Measurements from ENCODE around the gene ADI1.

ADI1 gene

GRCh38 chr2:3479430-3480320 lies 39.7 kb downstream of the ADI1 start:
- Histone ChIP-seq H3K9me3 (ENCODE audit: insufficient read depth, low read length) (no peaks in the 10 kb centered on the region), H3K27me3 (ENCODE audit: insufficient read depth, insufficient read length) (no peaks in the 10 kb centered on the region), H3K9ac (ENCODE audit: insufficient read length, low read depth) (no peak overlapping the region), H3K4me3 (ENCODE audit: insufficient read length, low read depth) (no peak overlapping the region), H3K4me1 (ENCODE audit: insufficient read depth, insufficient read length) (peaks cover 10% of the 10 kb centered on the region), H3K36me3 (ENCODE audit: insufficient read depth, insufficient read length, low read length) (peaks cover 33% of the 10 kb centered on the region)
- TF ChIP-seq YY1 (IDR thresholded peaks at IDR 0.05; ENCODE audit: insufficient read depth, insufficient read length), result no peak
- TF ChIP-seq SUZ12 (IDR thresholded peaks at IDR 0.05; ENCODE audit: extremely low read depth, insufficient read depth, insufficient read length), result no peak
- TF ChIP-seq ZNF274 (IDR thresholded peaks at IDR 0.05; ENCODE audit: low read depth, low read length), result no peak
- DNase-seq (ENCODE audit: low read depth, low spot score), result no peak

DNA sequence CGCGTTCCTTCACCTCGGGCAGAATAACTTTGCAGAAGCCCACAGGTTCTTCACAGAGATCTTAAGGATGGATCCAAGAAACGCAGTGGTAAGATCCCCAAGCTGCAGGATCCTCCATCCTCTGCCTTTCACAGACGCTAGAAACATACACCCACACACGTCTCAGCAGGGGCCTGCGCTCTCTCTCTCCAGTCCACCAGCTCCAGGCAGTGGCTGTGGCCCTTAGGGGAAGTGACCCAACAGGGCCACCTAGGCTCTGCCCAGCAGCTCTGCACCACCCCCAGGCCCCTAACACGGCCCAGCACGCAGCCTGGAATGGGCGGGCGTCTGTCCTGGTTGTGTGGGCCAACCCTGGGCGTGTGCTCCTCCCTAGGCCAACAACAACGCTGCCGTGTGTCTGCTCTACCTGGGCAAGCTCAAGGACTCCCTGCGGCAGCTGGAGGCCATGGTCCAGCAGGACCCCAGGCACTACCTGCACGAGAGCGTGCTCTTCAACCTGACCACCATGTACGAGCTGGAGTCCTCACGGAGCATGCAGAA lies 40.4 kb downstream of the ADI1 start:
- H3K9ac ChIP-seq (ENCODE audit: insufficient read length, low read depth), result no peak overlapping the region
- no peak for DNase-seq (ENCODE audit: low read depth, low spot score)
- H3K9me3 ChIP-seq (ENCODE audit: insufficient read depth, low read length), result no peaks in the 10 kb centered on the region
- H3K4me3 ChIP-seq (ENCODE audit: insufficient read length, low read depth), result no peak overlapping the region
- peaks cover 10% of the 10 kb centered on the region for H3K4me1 ChIP-seq (ENCODE audit: insufficient read depth, insufficient read length)
- peaks cover 33% of the 10 kb centered on the region for H3K36me3 ChIP-seq (ENCODE audit: insufficient read depth, insufficient read length, low read length)
- H3K27me3 ChIP-seq (ENCODE audit: insufficient read depth, insufficient read length), result no peaks in the 10 kb centered on the region
- TF ChIP-seq ZNF274 (IDR thresholded peaks at IDR 0.05; ENCODE audit: low read depth, low read length), result no peak
- no peak for TF ChIP-seq YY1 (IDR thresholded peaks at IDR 0.05; ENCODE audit: insufficient read depth, insufficient read length)
- no peak for TF ChIP-seq SUZ12 (IDR thresholded peaks at IDR 0.05; ENCODE audit: extremely low read depth, insufficient read depth, insufficient read length)

- no peak overlapping the region for H3K4me3 ChIP-seq (ENCODE audit: insufficient read length, low read depth)
- peaks cover 43% of the 10 kb centered on the region for H3K36me3 ChIP-seq (ENCODE audit: insufficient read depth, insufficient read length, low read length)
- no peak overlapping the region for H3K9ac ChIP-seq (ENCODE audit: insufficient read length, low read depth)
- H3K9me3 ChIP-seq (ENCODE audit: insufficient read depth, low read length), result no peaks in the 10 kb centered on the region
- no peak for DNase-seq (ENCODE audit: low read depth, low spot score)
- H3K27me3 ChIP-seq (ENCODE audit: insufficient read depth, insufficient read length), result no peaks in the 10 kb centered on the region
- H3K4me1 ChIP-seq (ENCODE audit: insufficient read depth, insufficient read length), result peaks cover 13% of the 10 kb centered on the region
- no peak for TF ChIP-seq YY1 (IDR thresholded peaks at IDR 0.05; ENCODE audit: insufficient read depth, insufficient read length)
- TF ChIP-seq ZNF274 (IDR thresholded peaks at IDR 0.05; ENCODE audit: low read depth, low read length), result no peak
- TF ChIP-seq SUZ12 (IDR thresholded peaks at IDR 0.05; ENCODE audit: extremely low read depth, insufficient read depth, insufficient read length), result no peak
Observed at GRCh38 chr2:3476985-3477327, 42.4 kb downstream of the ADI1 start.

- Histone ChIP-seq H3K36me3 (ENCODE audit: insufficient read depth, insufficient read length, low read length) (peaks cover 42% of the 10 kb centered on the region), H3K9ac (ENCODE audit: insufficient read length, low read depth) (no peak overlapping the region), H3K27me3 (ENCODE audit: insufficient read depth, insufficient read length) (no peaks in the 10 kb centered on the region), H3K9me3 (ENCODE audit: insufficient read depth, low read length) (no peaks in the 10 kb centered on the region), H3K4me1 (ENCODE audit: insufficient read depth, insufficient read length) (peaks cover 13% of the 10 kb centered on the region), H3K4me3 (ENCODE audit: insufficient read length, low read depth) (no peak overlapping the region)
- TF ChIP-seq SUZ12 (IDR thresholded peaks at IDR 0.05; ENCODE audit: extremely low read depth, insufficient read depth, insufficient read length), result no peak
- no peak for TF ChIP-seq YY1 (IDR thresholded peaks at IDR 0.05; ENCODE audit: insufficient read depth, insufficient read length)
- no peak for TF ChIP-seq ZNF274 (IDR thresholded peaks at IDR 0.05; ENCODE audit: low read depth, low read length)
- DNase-seq (ENCODE audit: low read depth, low spot score), result no peak
Observed at GRCh38 chr2:3476321-3476984, 42.9 kb downstream of the ADI1 start.

GRCh38 chr2:3475771-3476170 lies 43.6 kb downstream of the ADI1 start:
- TF ChIP-seq ZNF274 (IDR thresholded peaks at IDR 0.05; ENCODE audit: low read depth, low read length), result no peak
- no peak for TF ChIP-seq YY1 (IDR thresholded peaks at IDR 0.05; ENCODE audit: insufficient read depth, insufficient read length)
- TF ChIP-seq SUZ12 (IDR thresholded peaks at IDR 0.05; ENCODE audit: extremely low read depth, insufficient read depth, insufficient read length), result no peak

GRCh38 chr2:3472966-3473365 lies 46.4 kb downstream of the ADI1 start:
- no peak for DNase-seq (ENCODE audit: low read depth, low spot score)
- Histone ChIP-seq H3K4me3 (ENCODE audit: insufficient read length, low read depth) (no peak overlapping the region), H3K9me3 (ENCODE audit: insufficient read depth, low read length) (no peaks in the 10 kb centered on the region), H3K9ac (ENCODE audit: insufficient read length, low read depth) (no peak overlapping the region), H3K4me1 (ENCODE audit: insufficient read depth, insufficient read length) (peaks cover 13% of the 10 kb centered on the region), H3K36me3 (ENCODE audit: insufficient read depth, insufficient read length, low read length) (peaks cover 42% of the 10 kb centered on the region), H3K27me3 (ENCODE audit: insufficient read depth, insufficient read length) (no peaks in the 10 kb centered on the region)
- TF ChIP-seq YY1 (IDR thresholded peaks at IDR 0.05; ENCODE audit: insufficient read depth, insufficient read length), result no peak
- no peak for TF ChIP-seq ZNF274 (IDR thresholded peaks at IDR 0.05; ENCODE audit: low read depth, low read length)
- TF ChIP-seq SUZ12 (IDR thresholded peaks at IDR 0.05; ENCODE audit: extremely low read depth, insufficient read depth, insufficient read length), result no peak

More at GRCh38 chr2:3475771-3476170, 43.6 kb downstream of the ADI1 start:
- peaks cover 13% of the 10 kb centered on the region for H3K4me1 ChIP-seq (ENCODE audit: insufficient read depth, insufficient read length)
- no peak overlapping the region for H3K4me3 ChIP-seq (ENCODE audit: insufficient read length, low read depth)
- no peak for DNase-seq (ENCODE audit: low read depth, low spot score)
- H3K36me3 ChIP-seq (ENCODE audit: insufficient read depth, insufficient read length, low read length), result peaks cover 44% of the 10 kb centered on the region
- H3K27me3 ChIP-seq (ENCODE audit: insufficient read depth, insufficient read length), result no peaks in the 10 kb centered on the region
- H3K9ac ChIP-seq (ENCODE audit: insufficient read length, low read depth), result no peak overlapping the region
- no peaks in the 10 kb centered on the region for H3K9me3 ChIP-seq (ENCODE audit: insufficient read depth, low read length)

DNA sequence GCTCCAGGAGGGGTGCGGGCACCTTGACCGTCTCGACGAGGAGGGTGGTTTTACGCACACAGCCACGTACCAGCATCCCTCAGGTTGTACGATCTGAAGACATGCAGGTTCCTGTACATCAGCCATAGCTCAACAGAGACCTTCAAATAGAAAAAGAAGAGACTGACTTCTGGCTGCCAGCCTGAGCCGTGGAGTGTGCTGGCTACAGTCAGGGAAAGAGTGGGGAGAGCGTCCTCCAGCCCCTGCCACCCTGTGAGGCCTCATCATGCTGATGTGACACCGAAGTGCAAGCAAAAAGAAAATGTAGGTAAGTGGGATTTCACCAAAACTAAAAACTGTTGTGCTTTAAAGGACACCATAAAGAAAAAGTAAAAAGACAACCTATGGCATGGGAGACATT lies 47.0 kb downstream of the ADI1 start:
- Histone ChIP-seq H3K9ac (ENCODE audit: insufficient read length, low read depth) (no peak overlapping the region), H3K36me3 (ENCODE audit: insufficient read depth, insufficient read length, low read length) (peaks cover 45% of the 10 kb centered on the region), H3K4me3 (ENCODE audit: insufficient read length, low read depth) (no peak overlapping the region), H3K27me3 (ENCODE audit: insufficient read depth, insufficient read length) (no peaks in the 10 kb centered on the region), H3K9me3 (ENCODE audit: insufficient read depth, low read length) (no peaks in the 10 kb centered on the region), H3K4me1 (ENCODE audit: insufficient read depth, insufficient read length) (peaks cover 13% of the 10 kb centered on the region)
- TF ChIP-seq YY1 (IDR thresholded peaks at IDR 0.05; ENCODE audit: insufficient read depth, insufficient read length) (no peak), ZNF274 (IDR thresholded peaks at IDR 0.05; ENCODE audit: low read depth, low read length) (no peak), SUZ12 (IDR thresholded peaks at IDR 0.05; ENCODE audit: extremely low read depth, insufficient read depth, insufficient read length) (no peak)
- DNase-seq (ENCODE audit: low read depth, low spot score), result no peak

Data from NT2/D1 (cell line).